ENCODE data around the gene FBXW5.

Gene FBXW5

DNA sequence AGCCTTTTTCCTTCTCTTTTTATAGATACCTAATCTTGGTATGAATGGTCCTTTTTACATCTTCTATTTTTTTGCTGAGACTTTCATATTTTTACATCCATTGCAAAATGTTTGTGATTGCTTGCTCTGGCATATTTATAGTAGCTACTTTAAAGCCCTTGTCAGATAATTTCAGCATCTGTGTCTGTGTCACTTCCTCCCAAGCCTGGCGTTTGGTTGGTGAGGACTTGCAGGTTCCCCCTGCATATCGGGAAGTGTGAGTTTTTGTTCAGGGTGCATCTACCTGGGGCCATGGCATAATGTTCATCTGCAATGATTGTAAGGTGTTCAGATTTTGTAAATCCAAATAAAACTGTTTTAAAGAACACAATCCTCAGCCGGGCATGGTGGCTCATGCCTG, 8.9 kb downstream of the FBXW5 start:
- no peak for DNase-seq (ENCODE audit: low read depth in 2 of 2)

DNA sequence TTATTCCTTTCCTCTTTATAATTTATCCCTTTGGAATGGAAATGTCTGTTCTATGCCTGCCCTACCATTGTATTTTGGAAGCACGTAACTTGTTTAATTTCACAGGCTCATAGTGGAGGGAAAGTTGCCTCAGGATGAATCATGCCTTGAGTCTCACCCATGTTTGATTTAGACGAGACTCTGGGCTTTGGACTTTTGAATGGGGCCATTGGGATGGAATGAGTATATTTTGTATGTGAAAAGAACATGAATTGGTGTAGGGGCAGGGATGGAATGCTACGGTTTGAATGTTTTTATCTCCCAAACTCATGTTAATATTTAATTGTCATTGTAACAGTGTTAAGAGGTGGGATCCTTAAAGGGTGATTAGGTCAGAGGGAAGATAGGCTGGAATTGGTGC, 10.3 kb downstream of the FBXW5 start:
- no peak for DNase-seq (ENCODE audit: low read depth in 2 of 2)

DNA sequence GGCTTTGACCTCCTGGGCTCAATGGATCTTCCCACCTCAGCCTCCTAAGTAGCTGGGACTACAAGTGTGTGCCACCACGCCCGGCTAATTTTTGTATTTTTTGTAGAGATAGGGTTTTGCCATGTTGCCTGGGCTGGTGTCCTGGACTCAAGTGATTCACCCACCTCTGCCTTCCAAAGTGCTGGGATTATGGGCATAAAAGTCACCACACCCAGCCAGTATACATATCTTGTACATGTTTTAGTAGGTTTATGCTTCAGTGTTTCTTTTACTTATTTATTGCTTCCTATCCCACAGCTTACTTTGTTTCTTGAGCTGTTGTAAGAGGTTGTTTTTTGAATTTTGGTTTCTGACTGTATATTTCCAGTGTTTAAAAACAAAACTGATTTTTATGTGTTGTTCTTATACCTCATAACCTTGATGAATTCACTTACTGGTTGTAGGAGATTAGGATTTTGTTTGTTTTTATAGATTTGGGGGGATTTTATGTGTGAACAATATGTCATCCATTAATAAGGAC, 12.9 kb downstream of the FBXW5 start:
- DNase-seq (ENCODE audit: low read depth in 2 of 2), result no peak

DNA sequence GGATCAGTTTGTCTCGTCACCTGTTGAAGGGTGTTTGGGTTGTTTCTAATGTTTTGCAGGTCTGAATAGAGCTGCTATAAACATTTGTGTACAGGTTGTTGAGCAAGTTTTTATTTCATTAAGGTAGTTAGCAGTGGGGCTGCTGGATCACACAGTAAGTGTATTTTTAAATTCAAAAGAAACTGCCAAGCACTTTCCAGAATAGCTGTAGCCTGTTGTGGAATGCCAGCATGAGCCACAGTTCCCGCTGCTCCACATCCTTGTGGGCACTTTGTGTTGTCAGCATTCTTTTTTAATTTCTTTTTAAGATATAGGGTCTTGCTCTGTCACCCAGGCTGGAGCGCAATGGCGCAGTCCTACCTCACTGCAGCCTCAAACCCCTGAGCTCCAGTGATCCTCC, 14.5 kb downstream of the FBXW5 start:
- DNase-seq (ENCODE audit: low read depth in 2 of 2), result no peak

DNA sequence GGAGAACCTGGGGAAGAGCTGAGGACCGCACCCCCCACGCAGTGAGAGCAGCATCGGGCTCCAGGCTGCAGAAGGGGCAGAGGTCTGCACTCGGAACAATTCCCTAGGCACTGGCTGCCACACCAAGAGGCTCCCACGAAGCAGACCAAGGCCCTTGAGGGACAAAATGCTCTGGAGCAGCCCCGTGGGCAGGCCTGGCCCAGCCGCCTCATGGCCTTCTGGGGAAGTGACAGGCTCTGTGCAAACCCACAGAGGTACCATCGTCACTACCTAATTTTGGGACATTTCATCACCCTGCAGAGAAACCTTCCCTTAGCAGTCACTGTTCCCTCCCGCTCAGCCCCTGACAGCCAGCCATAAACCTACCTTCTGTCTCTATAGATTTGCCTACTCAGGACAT, 15.9 kb downstream of the FBXW5 start:
- no peak for DNase-seq (ENCODE audit: low read depth in 2 of 2)

DNA sequence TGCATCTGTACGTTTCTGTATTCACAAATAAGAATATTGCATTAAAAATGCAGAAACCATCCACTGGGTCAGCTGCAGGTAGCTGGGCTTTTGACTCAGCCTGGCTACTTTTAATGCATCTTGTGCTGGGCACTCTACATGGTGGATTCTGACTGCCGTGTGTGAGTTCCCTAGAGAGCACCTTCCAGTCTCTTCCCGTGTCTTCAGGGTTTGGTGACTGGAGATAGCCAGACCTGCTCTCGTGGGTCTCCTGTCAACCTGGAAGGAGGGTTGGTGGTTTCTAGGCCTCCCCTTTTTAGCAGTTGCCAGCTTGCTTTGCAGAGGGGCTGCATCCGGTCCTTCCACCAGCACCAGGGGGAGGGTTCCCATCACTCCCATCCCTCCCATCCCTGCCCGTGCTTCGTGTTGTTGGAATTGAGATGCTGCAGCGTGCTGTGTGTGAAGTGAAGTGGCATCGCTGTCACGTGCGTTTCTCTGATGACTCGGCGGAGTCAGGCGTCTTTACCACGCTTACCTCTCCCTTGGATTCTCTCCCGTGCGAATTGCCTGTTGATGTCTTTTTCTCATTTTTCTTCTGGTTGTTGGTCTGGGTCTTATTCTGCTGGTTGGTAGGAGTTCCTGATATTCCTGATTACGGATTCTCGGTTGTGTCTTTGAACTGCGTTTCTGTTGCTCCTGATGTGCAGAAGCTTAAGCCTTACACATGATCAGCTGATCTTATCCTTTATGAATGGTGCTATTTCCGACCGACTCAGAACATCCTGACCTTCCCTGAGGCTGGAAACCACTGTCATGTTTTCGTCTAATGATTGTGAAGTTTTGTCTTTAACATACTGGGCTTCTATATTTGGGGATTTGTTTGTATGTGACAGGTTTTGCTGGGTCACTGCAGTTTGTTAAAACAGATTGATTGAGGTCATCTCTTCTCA, 16.9 kb downstream of the FBXW5 start:
- DNase-seq (ENCODE audit: low read depth in 2 of 2), result no peak

DNA sequence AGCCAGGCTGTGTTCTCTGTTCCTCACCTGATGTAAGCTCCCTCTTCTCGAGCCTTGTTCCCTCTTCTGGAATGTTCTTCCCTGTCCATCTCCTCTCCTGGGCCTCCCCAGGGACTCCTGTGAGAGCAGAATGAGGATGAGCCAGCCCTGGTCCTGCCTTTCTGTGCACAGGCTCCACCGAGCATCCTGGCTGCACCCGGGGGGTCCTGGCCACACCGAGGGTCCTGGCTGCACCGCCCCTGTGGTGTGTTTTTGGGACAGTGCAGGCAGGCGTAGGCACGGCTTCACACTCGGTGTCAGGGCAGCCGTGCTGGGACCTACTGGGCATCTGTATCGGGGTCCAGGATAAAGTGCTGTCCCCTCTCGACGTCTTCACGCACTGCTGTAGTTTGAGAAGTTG, 17.8 kb downstream of the FBXW5 start:
- no peak for DNase-seq (ENCODE audit: low read depth in 2 of 2)

DNA sequence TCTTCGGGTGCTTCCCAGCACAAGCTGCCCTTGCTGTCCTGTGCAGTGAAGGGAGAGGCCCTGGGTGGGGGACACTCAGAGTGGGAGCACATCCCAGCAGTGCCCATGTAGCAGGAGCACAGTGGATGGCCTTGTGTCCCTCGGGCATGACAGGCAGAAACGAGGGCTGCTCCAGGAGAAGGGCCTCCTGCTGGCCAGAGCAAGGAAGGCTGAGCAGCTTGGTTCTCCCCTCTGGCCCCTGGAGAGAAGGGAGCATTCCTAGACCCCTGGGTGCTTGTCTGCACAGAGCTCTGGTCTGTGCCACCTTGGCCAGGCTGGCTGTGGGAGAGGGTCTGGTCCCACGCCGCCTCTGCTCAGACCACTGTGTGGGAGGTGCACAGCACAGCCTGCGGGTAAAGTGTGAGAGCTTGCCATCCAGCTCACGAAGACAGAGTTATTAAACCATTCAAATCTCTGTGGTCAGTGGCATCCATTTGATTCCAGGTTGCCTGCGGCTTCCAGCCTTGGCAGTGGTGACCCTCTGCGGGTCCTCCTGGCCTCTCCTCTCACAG, 18.3 kb downstream of the FBXW5 start:
- DNase-seq (ENCODE audit: low read depth in 2 of 2), result no peak

DNA sequence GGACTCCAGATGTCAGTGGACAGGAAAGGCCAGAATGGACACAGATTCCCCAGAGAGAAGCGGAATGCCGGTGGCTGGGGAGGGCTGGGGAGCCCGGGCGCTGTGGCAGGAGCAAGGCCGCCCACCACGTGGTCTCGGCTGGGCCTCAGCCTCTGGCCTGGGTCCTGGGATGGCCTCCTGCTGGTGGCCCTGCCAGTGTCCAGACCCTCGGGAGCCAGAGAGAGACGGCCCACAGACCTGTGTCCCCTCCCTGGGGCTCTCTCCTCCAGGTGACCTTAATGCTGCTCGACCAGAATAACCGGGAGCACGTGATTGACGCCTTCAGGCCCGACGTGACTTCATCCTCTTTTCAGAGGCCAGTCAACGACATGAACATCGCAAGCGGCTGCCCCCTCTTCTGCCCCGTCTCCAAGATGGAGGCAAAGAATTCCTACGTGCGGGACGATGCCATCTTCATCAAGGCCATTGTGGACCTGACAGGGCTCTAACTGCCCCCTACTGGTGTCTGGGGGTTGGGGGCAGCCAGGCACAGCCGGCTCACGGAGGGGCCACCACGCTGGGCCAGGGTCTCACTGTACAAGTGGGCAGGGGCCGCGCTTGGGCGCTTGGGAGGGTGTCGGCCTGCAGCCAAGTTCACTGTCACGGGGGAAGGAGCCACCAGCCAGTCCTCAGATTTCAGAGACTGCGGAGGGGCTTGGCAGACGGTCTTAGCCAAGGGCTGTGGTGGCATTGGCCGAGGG, 19.0 kb downstream of the FBXW5 start:
- DNase-seq (ENCODE audit: low read depth in 2 of 2), result no peak

DNA sequence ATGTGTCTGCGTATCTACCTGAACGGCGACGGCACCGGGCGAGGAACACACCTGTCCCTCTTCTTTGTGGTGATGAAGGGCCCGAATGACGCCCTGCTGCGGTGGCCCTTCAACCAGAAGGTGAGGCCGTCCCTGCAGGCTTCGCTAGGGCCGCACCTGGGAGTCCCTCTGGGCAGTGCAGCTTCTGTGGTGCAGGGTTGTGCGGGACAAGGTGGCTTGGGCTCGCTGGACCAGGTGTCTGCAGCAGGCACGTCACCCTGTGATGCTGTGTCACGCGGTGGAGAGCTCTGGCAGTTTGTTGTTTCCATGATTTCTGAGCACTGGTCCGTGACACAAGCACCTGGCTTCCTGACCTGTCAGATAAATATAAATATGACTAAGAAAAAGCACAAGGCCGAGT, 20.7 kb downstream of the FBXW5 start:
- DNase-seq (ENCODE audit: low read depth in 2 of 2), result no peak

DNA sequence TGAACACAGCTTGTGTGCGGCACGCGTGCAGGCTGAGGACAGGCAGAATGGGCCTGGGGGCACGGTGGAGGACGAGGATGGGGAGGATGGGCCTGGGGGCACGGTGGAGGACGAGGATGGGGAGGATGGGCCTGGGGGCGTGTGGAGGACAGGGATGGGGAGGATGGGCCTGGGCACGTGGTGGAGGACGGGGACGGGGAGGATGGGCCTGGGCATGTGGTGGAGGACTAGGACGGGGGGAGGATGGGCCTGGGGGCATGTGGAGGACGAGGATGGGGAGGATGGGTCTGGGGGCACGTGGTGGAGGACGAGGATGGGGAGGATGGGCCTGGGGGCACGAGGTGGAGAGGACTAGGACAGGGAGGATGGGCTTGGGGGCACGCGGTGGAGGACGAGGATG, 22.0 kb downstream of the FBXW5 start:
- DNase-seq (ENCODE audit: low read depth in 2 of 2), result no peak

DNA sequence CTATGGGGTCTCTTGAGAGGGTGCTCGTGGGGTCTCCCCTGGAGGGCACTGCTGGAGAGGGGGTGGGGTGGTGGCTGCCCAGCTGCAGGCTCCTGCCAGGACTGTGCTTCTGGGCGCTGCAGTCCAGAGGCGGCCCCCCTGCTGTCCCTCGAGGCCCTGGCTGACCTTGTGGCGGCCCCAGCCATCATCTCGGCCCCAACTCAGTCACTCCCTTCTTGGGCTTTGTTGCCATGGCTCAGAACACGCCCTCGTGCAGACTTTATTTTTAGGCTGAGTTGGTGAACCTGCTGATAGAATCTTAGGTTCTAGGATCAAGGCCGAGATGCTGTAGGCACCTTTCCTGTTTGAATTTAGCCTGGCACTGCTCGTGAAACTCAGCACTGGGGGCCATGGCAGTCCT, 22.8 kb downstream of the FBXW5 start:
- no peak for DNase-seq (ENCODE audit: low read depth in 2 of 2)

DNA sequence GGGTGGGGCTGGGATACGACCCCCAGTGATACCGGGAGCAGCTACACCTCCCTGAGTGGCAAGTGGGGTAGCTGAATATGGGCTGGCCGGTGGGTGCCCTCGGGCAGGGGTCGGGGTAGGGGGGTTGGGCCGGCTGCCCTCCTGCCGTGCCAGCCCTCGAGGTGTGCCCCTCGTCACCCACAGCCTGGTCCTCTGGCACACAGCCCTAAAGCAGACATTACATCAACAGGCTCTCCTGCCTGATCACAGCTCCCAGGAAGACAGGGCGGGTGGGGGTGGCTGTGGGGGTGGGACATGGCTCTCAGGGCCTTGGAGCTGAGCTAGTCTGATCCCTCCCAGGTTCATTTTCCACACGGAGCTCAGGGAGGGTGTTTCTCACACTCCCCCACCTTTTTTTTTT, 23.2 kb downstream of the FBXW5 start:
- no peak for DNase-seq (ENCODE audit: low read depth in 2 of 2)

DNA sequence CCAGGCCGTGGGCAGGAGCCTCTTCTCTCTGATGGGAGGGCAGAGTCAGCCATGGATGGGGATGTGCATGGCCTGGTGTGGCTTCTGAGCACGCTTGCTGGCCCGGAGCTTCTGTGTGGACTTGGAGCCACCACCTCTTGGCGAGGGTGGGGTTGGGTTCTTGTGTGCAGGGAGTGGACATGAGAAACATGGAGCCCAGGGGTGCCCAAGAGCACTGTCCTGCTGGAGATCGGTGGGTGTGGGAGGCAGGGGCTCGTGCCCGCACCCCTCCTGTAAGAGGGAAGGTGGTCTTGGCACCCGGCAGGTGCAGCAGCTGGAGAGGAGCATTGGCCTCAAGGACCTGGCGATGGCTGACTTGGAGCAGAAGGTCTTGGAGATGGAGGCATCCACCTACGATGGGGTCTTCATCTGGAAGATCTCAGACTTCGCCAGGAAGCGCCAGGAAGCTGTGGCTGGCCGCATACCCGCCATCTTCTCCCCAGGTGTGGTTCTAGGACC, 23.8 kb downstream of the FBXW5 start:
- no peak for DNase-seq (ENCODE audit: low read depth in 2 of 2)

DNA sequence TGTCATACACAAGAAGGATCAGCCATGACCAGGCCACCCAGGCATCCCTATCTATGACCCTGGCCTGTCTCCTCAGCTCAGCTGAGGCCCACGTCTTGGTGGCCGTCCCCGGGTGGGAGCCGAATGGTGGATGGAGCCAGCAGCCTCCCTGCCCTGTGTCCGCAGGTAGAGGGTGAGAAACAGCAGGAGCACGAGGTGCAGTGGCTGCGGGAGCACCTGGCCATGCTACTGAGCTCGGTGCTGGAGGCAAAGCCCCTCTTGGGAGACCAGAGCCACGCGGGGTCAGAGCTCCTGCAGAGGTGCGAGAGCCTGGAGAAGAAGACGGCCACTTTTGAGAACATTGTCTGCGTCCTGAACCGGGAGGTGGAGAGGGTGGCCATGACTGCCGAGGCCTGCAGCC, 24.5 kb downstream of the FBXW5 start:
- DNase-seq (ENCODE audit: low read depth in 2 of 2), result no peak

DNA sequence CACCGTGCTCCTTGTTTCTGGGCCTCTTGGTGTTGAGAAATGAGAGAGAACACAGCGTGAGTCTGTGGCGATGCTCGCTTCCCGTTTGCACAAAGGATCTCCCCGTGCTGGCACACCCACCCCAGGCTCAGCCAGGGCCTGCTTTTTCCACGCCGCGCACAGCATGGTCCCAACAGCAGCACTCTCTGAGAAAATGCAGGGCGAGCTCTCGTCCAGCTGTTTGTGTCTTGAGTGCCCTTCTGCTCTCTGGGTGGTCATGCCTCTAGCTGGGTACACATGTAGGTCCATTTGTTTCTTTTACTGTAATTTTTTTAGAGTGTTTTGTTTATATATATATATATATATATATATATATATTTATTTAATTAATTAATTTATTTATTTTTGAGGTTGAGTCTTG, 26.6 kb downstream of the FBXW5 start:
- DNase-seq (ENCODE audit: low read depth in 2 of 2), result no peak

DNA sequence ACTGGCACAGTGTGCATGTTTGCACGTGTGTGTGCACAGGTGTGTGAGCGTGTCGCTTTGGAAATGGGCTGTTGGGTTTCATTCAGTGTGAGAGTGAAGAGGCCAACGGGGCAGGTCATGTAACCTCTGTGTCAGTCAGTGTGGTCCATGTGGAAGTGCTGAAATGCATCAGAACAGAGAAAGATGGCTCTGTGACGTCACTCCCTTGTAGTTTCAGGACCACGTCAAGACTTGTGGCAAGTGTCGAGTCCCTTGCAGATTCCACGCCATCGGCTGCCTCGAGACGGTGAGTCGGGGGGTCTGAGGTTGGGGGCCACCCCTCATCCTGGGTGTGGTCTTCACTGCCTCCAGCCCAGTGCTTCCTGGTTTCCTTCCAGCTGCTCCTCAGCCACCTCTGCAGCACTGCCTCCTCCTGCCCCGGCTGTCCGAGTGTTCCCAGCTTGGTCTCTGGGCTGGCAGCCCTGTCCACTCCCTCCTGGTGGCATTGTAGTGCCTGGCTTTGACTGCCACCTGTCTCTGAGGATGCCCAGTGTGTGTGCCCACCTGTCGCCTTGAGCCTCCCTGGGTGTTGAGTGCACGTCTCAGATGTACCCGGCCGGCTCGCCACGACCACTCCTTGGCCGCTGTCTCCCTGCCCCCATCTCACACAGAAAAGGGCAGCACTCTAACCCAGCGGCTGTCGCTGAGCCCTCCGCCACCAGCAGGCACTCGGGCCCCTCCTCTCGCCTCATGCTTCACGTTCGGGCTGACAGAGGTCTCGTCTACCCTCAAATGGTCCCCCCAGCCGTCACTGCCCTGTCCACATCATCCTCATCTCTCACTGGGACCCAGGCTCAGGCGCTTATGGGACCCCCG, 28.0 kb downstream of the FBXW5 start:
- DNase-seq (ENCODE audit: low read depth in 2 of 2), result no peak

DNA sequence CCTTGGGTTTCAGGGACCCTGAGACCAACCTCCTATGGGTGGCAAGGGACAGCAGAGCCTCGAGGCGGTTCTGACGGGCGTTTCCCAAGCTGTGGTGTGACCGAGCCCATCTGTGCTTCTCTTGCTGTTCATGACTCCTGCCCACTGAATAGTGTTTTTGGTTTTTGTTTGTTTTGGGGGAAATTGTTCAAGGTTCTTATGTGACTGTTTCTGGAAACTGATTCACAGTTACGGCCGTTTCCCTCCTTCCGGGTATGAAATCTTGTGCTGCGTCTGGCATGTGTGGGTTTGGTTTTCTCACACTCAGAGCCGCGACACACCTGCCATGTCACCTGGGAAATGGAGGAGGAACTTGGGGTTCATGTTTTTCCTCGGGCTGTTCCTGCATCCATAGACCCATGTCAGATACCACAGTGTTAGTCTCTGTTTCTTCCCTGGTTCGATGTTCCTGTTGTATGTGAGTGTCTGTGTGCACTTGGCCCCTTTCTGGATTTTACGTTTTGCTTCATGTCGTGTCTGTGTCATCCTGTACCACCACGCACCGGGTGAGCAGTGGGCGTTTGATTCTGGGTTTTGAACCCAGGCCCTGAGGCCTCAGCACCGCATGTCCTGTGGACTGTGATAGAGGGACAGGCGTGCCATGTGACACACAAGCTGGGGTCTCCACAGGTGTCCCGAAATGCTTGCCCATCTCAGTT, 28.8 kb downstream of the FBXW5 start:
- no peak for DNase-seq (ENCODE audit: low read depth in 2 of 2)

DNA sequence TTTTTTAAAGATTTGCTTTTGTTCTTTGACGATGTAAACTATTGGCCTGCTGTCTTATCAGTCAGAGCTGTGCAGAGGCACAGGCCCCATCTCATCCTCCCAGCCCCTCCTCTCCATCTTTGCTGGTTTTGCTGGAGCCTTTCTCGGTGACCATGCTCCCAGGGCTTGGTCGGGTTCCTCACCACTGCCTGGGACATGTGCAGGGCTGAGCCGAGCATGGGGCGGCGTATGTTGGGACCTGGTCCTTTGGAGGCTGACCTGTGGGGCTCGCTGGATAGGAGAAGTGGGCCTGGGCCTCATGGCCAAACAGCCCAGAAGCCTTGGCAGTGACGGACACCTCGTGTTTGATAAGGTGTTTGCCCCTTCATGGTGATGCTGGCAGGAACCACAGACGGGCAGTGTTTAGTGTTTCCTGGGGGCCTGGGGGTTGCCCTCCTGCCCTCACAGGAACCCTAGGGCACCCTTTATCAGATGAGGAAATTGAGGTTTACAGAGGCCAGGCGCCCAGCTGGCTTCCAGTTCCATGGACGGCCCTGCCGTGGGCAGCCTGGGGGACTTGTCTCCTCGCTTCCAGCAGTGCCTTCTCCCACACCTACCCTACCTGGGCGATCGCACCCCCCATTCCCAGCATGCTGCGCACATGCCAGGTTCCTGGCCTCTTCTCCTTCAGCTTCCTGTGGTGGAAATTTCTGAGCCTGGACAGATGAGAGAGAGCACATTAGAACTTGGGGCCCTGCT, 30.7 kb downstream of the FBXW5 start:
- no peak for DNase-seq (ENCODE audit: low read depth in 2 of 2)

DNA sequence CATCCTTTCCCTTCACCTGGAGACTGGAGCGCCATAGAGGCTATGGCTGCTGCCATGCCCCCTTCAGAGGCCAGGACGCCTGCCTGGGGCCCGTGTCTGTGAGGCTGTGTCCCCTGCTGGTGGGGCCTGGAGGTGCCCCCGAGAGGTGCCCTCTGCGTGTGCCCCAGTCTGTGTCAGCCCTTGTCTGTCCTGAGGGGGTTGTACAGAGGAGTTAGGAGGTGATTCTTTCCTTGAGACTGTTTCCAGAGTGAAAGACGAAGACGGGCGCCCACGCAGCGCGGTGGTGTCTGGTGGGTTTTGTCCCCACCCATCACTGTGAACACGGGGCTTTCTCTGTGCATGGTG, 33.7 kb downstream of the FBXW5 start:
- no peak for DNase-seq (ENCODE audit: low read depth in 2 of 2)

Data from stimulated activated CD4-positive, alpha-beta T cell treated with anti-CD3 and anti-CD28 coated beads, Interleukin-15, amount 100 ng/mL, for 48 hours (primary cell).